ENCODE results near the gene ADCY1. TPM values are rescaled to one million over a fixed set of nuclear protein-coding genes. Genes with fewer than 3 reads are reported as not detected.

Gene ADCY1
- total RNA-seq, 2 experiments from 2014 or later, result 0.03 TPM; not detected in 1

- POLR2A ChIA-PET, result no interaction called here
- Mint-ChIP-seq H3K27me3 (peaks cover 46% of the 10 kb centered on the region), H3K9me3 (peaks cover 5% of the 10 kb centered on the region), H3K27ac (no peak overlapping the region), H3K4me1 (ENCODE audit: low read depth) (no peaks in the 10 kb centered on the region), H3K36me3 (ENCODE audit: low read depth) (no peaks in the 10 kb centered on the region), H3K4me3 (no peak overlapping the region)
- ATAC-seq (ENCODE audit: poor library complexity), result no peak
- Histone ChIP-seq H3K4me3 (ENCODE audit: low read length) (no peak overlapping the region), H3K27me3 (ENCODE audit: control insufficient read depth in 1 of 2, insufficient read depth in 2 of 2, low read length in 2 of 2) (peaks cover under 1 to 2% of the 10 kb centered on the region in 2 experiments), H3K27ac (ENCODE audit: low read depth in 1 of 2, low read length in 2 of 2) (no peak overlapping the region), H3K9me3 (ENCODE audit: control insufficient read depth in 1 of 2, insufficient read depth in 1 of 2, low read length in 2 of 2) (no peaks in the 10 kb centered on the region), H3K36me3 (ENCODE audit: insufficient read depth, low read length) (no peaks in the 10 kb centered on the region), H3K4me1 (ENCODE audit: insufficient read depth, low read length) (no peaks in the 10 kb centered on the region)
- CTCF ChIA-PET, result no interaction called here
- no peak for TF ChIP-seq CTCF (IDR thresholded peaks at IDR 0.05)
- intact Hi-C loops (cut with DNase I, micrococcal nuclease), result no loop called here
- no peak for DNase-seq
These were observed 7.8 kb upstream of the ADCY1 start for GRCh38 chr7:45566386-45566785.

DNA sequence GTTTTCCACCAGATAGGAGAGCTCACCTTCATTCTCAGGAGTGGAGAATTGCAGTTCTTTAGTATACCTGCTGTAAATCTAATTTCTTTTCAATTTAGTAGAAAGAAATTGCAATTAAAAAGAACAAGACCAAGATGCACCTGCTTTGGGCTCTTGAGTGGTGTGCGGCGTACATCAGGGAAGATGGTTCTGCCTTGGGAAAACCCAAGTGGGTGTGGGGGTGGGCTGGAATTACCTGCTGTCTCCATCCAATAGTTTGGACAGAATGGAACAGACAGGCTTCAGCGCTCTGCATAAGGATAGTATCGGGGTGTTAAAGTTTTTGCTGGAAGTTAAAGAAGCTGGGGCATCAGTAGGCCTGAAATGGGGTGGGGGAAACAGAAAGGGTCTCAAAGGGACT lies 7.2 kb upstream of the ADCY1 start:
- H3K4me3 Mint-ChIP-seq, result no peak overlapping the region

GRCh38 chr7:45567713-45568112 lies 6.5 kb upstream of the ADCY1 start:
- Histone ChIP-seq H3K4me3 (ENCODE audit: low read length) (no peak overlapping the region), H3K36me3 (ENCODE audit: insufficient read depth, low read length) (no peaks in the 10 kb centered on the region), H3K27me3 (ENCODE audit: control insufficient read depth in 1 of 2, insufficient read depth in 2 of 2, low read length in 2 of 2) (peaks cover 7 to 14% of the 10 kb centered on the region in 2 experiments), H3K9me3 (ENCODE audit: control insufficient read depth in 1 of 2, insufficient read depth in 1 of 2, low read length in 2 of 2) (no peaks in the 10 kb centered on the region), H3K4me1 (ENCODE audit: insufficient read depth, low read length) (no peaks in the 10 kb centered on the region), H3K27ac (ENCODE audit: low read depth in 1 of 2, low read length in 2 of 2) (no peak overlapping the region)
- TF ChIP-seq CTCF (IDR thresholded peaks at IDR 0.05), result no peak
- DNase-seq (no peak), ATAC-seq (ENCODE audit: poor library complexity) (no peak)
- H3K36me3 Mint-ChIP-seq (ENCODE audit: low read depth), result no peaks in the 10 kb centered on the region
- H3K27ac Mint-ChIP-seq, result no peak overlapping the region
- peaks cover 5% of the 10 kb centered on the region for H3K9me3 Mint-ChIP-seq
- POLR2A ChIA-PET, result no interaction called here
- H3K4me1 Mint-ChIP-seq (ENCODE audit: low read depth), result no peaks in the 10 kb centered on the region
- peaks cover 55% of the 10 kb centered on the region for H3K27me3 Mint-ChIP-seq
- CTCF ChIA-PET, result no interaction called here
- no peak overlapping the region for H3K4me3 Mint-ChIP-seq
- intact Hi-C loops (cut with DNase I, micrococcal nuclease), result no loop called here

More for the DNA sequence above, 7.2 kb upstream of the ADCY1 start:
- Mint-ChIP-seq H3K36me3 (ENCODE audit: low read depth) (no peaks in the 10 kb centered on the region), H3K4me1 (ENCODE audit: low read depth) (no peaks in the 10 kb centered on the region), H3K9me3 (peaks cover 5% of the 10 kb centered on the region), H3K27ac (no peak overlapping the region), H3K27me3 (peaks cover 48% of the 10 kb centered on the region)
- Histone ChIP-seq H3K36me3 (ENCODE audit: insufficient read depth, low read length) (no peaks in the 10 kb centered on the region), H3K4me1 (ENCODE audit: insufficient read depth, low read length) (no peaks in the 10 kb centered on the region), H3K4me3 (ENCODE audit: low read length) (no peak overlapping the region), H3K27me3 (ENCODE audit: control insufficient read depth in 1 of 2, insufficient read depth in 2 of 2, low read length in 2 of 2) (peaks cover 3 to 6% of the 10 kb centered on the region in 2 experiments), H3K27ac (ENCODE audit: low read depth in 1 of 2, low read length in 2 of 2) (no peak overlapping the region), H3K9me3 (ENCODE audit: control insufficient read depth in 1 of 2, insufficient read depth in 1 of 2, low read length in 2 of 2) (no peaks in the 10 kb centered on the region)
- no peak for DNase-seq
- no peak for ATAC-seq (ENCODE audit: poor library complexity)
- ChIA-PET CTCF (no interaction called here), POLR2A (no interaction called here)
- no peak for TF ChIP-seq CTCF (IDR thresholded peaks at IDR 0.05)
- intact Hi-C loops (cut with DNase I, micrococcal nuclease), result no loop called here

Measured in CD4-positive, alpha-beta T cell (primary cell).